ENCODE results near the gene NRXN3. TPM values are rescaled to one million over a fixed set of nuclear protein-coding genes. Genes with fewer than 3 reads are reported as not detected.

Gene NRXN3
- total and polyA plus RNA-seq, 2 donors (not counting 1 experiment from before 2014, with no cell fraction given), result not detected

GRCh38 chr14:78316786-78317185 lies 146.6 kb downstream of the NRXN3 start:
- Mint-ChIP-seq H3K4me1 (no peaks in the 10 kb centered on the region), H3K27me3 (peaks cover 32% of the 10 kb centered on the region)
- POLR2A ChIA-PET, result no interaction called here

GRCh38 chr14:78319406-78319805 lies 149.2 kb downstream of the NRXN3 start:
- no peaks in the 10 kb centered on the region for H3K4me1 ChIP-seq (ENCODE audit: control insufficient read depth in 2 of 2, insufficient read depth in 2 of 2, low read length in 2 of 2)
- CTCF ChIA-PET, result no interaction called here
- no peak overlapping the region for H3K4me3 ChIP-seq (ENCODE audit: control extremely low read depth in 1 of 5, extremely low read depth in 1 of 5, insufficient read depth in 1 of 5, low read depth in 2 of 5, low read length in 4 of 5)
- TF ChIP-seq CTCF (IDR thresholded peaks at IDR 0.05) (no peak), EZH2 (IDR thresholded peaks at IDR 0.05; ENCODE audit: borderline replicate concordance, insufficient read depth, low read depth, low read length, poor library complexity, severe bottlenecking) (no peak)
- no peak overlapping the region for H3K4me2 ChIP-seq (replicated peaks; ENCODE audit: low read depth, low read length, poor library complexity, severe bottlenecking)
- H2AFZ ChIP-seq (ENCODE audit: insufficient read depth, low read depth, low read length, poor library complexity, severe bottlenecking), result no peak overlapping the region
- Mint-ChIP-seq H3K4me3 (no peak overlapping the region), H3K4me1 (no peaks in the 10 kb centered on the region), H3K27ac (no peak overlapping the region), H3K9me3 (ENCODE audit: insufficient read depth) (no peaks in the 10 kb centered on the region), H3K27me3 (peaks cover 22% of the 10 kb centered on the region)
- intact Hi-C loops (cut with micrococcal nuclease), result no loop called here
- no peak overlapping the region for H3K27ac ChIP-seq (ENCODE audit: low read length in 2 of 2)
- H3K79me2 ChIP-seq (ENCODE audit: control insufficient read depth, insufficient read depth, low read length), result no peaks in the 10 kb centered on the region
- POLR2A ChIA-PET, result no interaction called here
- DNase-seq (no peak), ATAC-seq (ENCODE audit: low read depth) (no peak)
- H3K9me3 ChIP-seq (ENCODE audit: control extremely low read depth in 1 of 3, control insufficient read depth in 2 of 3, insufficient read depth in 1 of 3, low read length in 2 of 3), result no peaks in the 10 kb centered on the region
- WGBS (ENCODE audit: insufficient coverage), result 100% methylated on average over 1 of the region's 2 CpGs
- H3K36me3 ChIP-seq (replicated peaks in 1 of 2; ENCODE audit: control extremely low read depth in 1 of 2, control insufficient read depth in 1 of 2, extremely low read depth in 1 of 2, insufficient read depth in 2 of 2, low read length in 1 of 2), result no peaks in the 10 kb centered on the region
- no peaks in the 10 kb centered on the region for H3K27me3 ChIP-seq (replicated peaks in 1 of 4; ENCODE audit: control extremely low read depth in 1 of 4, control insufficient read depth in 3 of 4, insufficient read depth in 4 of 4, low read length in 3 of 4)
- no peaks in the 10 kb centered on the region for H4K20me1 ChIP-seq (ENCODE audit: control insufficient read depth, insufficient read depth, low read length, poor library complexity, severe bottlenecking)
- H3K9ac ChIP-seq (ENCODE audit: low read length), result no peak overlapping the region

More at GRCh38 chr14:78316786-78317185, 146.6 kb downstream of the NRXN3 start:
- WGBS (ENCODE audit: insufficient coverage), result 0% methylated on average over 3 of the region's 3 CpGs
- ATAC-seq (ENCODE audit: low read depth) (no peak), DNase-seq (no peak)
- Histone ChIP-seq H3K4me3 (ENCODE audit: control extremely low read depth in 1 of 5, extremely low read depth in 1 of 5, insufficient read depth in 1 of 5, low read depth in 2 of 5, low read length in 4 of 5) (no peak overlapping the region), H3K36me3 (replicated peaks in 1 of 2; ENCODE audit: control extremely low read depth in 1 of 2, control insufficient read depth in 1 of 2, extremely low read depth in 1 of 2, insufficient read depth in 2 of 2, low read length in 1 of 2) (no peaks in the 10 kb centered on the region), H3K4me1 (ENCODE audit: control insufficient read depth in 2 of 2, insufficient read depth in 2 of 2, low read length in 2 of 2) (no peaks in the 10 kb centered on the region), H2AFZ (ENCODE audit: insufficient read depth, low read depth, low read length, poor library complexity, severe bottlenecking) (no peak overlapping the region), H3K4me2 (replicated peaks; ENCODE audit: low read depth, low read length, poor library complexity, severe bottlenecking) (no peak overlapping the region), H3K9me3 (ENCODE audit: control extremely low read depth in 1 of 3, control insufficient read depth in 2 of 3, insufficient read depth in 1 of 3, low read length in 2 of 3) (no peaks in the 10 kb centered on the region), H3K27ac (ENCODE audit: low read length in 2 of 2) (no peak overlapping the region), H3K9ac (ENCODE audit: low read length) (no peak overlapping the region), H3K27me3 (replicated peaks in 1 of 4; ENCODE audit: control extremely low read depth in 1 of 4, control insufficient read depth in 3 of 4, insufficient read depth in 4 of 4, low read length in 3 of 4) (no peaks in the 10 kb centered on the region), H4K20me1 (ENCODE audit: control insufficient read depth, insufficient read depth, low read length, poor library complexity, severe bottlenecking) (no peaks in the 10 kb centered on the region), H3K79me2 (ENCODE audit: control insufficient read depth, insufficient read depth, low read length) (no peaks in the 10 kb centered on the region)
- TF ChIP-seq EZH2 (IDR thresholded peaks at IDR 0.05; ENCODE audit: borderline replicate concordance, insufficient read depth, low read depth, low read length, poor library complexity, severe bottlenecking), result no peak
- TF ChIP-seq CTCF (IDR thresholded peaks at IDR 0.05), result no peak
- Mint-ChIP-seq H3K4me3 (no peak overlapping the region), H3K9me3 (ENCODE audit: insufficient read depth) (no peaks in the 10 kb centered on the region), H3K27ac (no peak overlapping the region)
- CTCF ChIA-PET, result no interaction called here
- intact Hi-C loops (cut with micrococcal nuclease), result no loop called here
